Trophoblast cell (in vitro differentiated cells and primary cell): ENCODE measurements around the gene TINAG. TPM values are rescaled to one million over a fixed set of nuclear protein-coding genes. Genes with fewer than 3 reads are reported as not detected.

Experiments
- DNase-seq, 2 donors: peaks; one replicate each; pipeline ENCODE4 v3.0.0-alpha.2; 2016
- H2AFZ ChIP-seq: 2 replicates; pipeline ENCODE4 v1.6.1; 2013; ENCODE audit warnings: low read length, moderate library complexity, mild to moderate bottlenecking; ENCODE audit not compliant: insufficient read depth, poor library complexity
- H2AK5ac ChIP-seq: 2 replicates; pipeline ENCODE4 v1.6.1; 2013; ENCODE audit warnings: mild to moderate bottlenecking, low read length
- H2BK120ac ChIP-seq: 2 replicates; pipeline ENCODE4 v1.6.1; 2013; ENCODE audit warnings: low read length, mild to moderate bottlenecking, moderate library complexity; ENCODE audit not compliant: insufficient read depth, poor library complexity
- H2BK12ac ChIP-seq: 2 replicates; pipeline ENCODE4 v1.6.1; 2013; ENCODE audit warnings: mild to moderate bottlenecking, low read length, moderate library complexity
- H2BK5ac ChIP-seq: 2 replicates; pipeline ENCODE4 v1.6.1; 2013; ENCODE audit warnings: low read length, low read depth, moderate library complexity, mild to moderate bottlenecking; ENCODE audit not compliant: poor library complexity
- H3K14ac ChIP-seq: 2 replicates; pipeline ENCODE4 v1.6.1; 2013; ENCODE audit warnings: mild to moderate bottlenecking, low read length
- H3K18ac ChIP-seq: 2 replicates; pipeline ENCODE4 v1.6.1; 2013; ENCODE audit warnings: mild to moderate bottlenecking, low read length
- H3K23ac ChIP-seq: 2 replicates; pipeline ENCODE4 v1.6.1; 2013; ENCODE audit warnings: low read length
- H3K27ac ChIP-seq: 2 replicates; pipeline ENCODE4 v1.5.1; 2013; ENCODE audit warnings: low read depth, mild to moderate bottlenecking, inconsistent platforms, low read length, moderate library complexity
- H3K27me3 ChIP-seq: 2 replicates; pipeline ENCODE4 v1.6.1; 2013; ENCODE audit warnings: inconsistent platforms, mild to moderate bottlenecking, low read length, moderate library complexity; ENCODE audit not compliant: insufficient read depth
- H3K36me3 ChIP-seq, 2 experiments: 1 replicate in 1 of 2; 2 replicates in 1 of 2; pipeline ENCODE4 v1.6.1; 2013; ENCODE audit warnings: low read length in 2 of 2, mild to moderate bottlenecking in 2 of 2, moderate library complexity in 1 of 2; ENCODE audit not compliant: insufficient read depth in 2 of 2, control insufficient read depth in 1 of 2
- H3K4ac ChIP-seq: 2 replicates; pipeline ENCODE4 v1.6.1; 2013; ENCODE audit warnings: low read depth, mild to moderate bottlenecking, low read length, moderate library complexity
- H3K4me1 ChIP-seq, 2 experiments: 1 replicate in 1 of 2; 2 replicates in 1 of 2; pipeline ENCODE4 v1.6.1; 2013; ENCODE audit warnings: low read length in 2 of 2, mild to moderate bottlenecking in 2 of 2, moderate library complexity in 1 of 2; ENCODE audit not compliant: insufficient read depth in 2 of 2, control insufficient read depth in 1 of 2
- H3K4me2 ChIP-seq: 2 replicates; pipeline ENCODE4 v1.6.1; 2013; ENCODE audit warnings: inconsistent platforms, mild to moderate bottlenecking, low read length, moderate library complexity
- H3K4me3 ChIP-seq: 2 replicates; pipeline ENCODE4 v1.5.1; 2013; ENCODE audit warnings: mild to moderate bottlenecking, low read depth, low read length, inconsistent platforms
- H3K79me1 ChIP-seq: one replicate; pipeline ENCODE4 v1.6.1; 2013; ENCODE audit warnings: low read length
- H3K79me2 ChIP-seq: 2 replicates; pipeline ENCODE4 v1.6.1; 2013; ENCODE audit warnings: low read length, mild to moderate bottlenecking; ENCODE audit not compliant: control insufficient read depth, insufficient read depth, poor library complexity
- H3K9ac ChIP-seq: 2 replicates; pipeline ENCODE4 v1.6.1; 2013; ENCODE audit warnings: mild to moderate bottlenecking, low read length
- H3K9me3 ChIP-seq: 2 replicates; pipeline ENCODE4 v1.6.1; 2013; ENCODE audit warnings: low read depth, mild to moderate bottlenecking, control low read depth, inconsistent platforms, low read length; ENCODE audit not compliant: insufficient read depth
- H4K12ac ChIP-seq: 2 replicates; pipeline ENCODE4 v1.6.1; 2013; ENCODE audit warnings: low read depth, mild to moderate bottlenecking, low read length, moderate library complexity
- H4K8ac ChIP-seq: 2 replicates; pipeline ENCODE4 v1.6.1; 2013; ENCODE audit warnings: low read depth, mild to moderate bottlenecking, low read length, moderate library complexity
- H4K91ac ChIP-seq: one replicate; pipeline ENCODE4 v1.6.1; 2013; ENCODE audit warnings: low read depth, mild to moderate bottlenecking, low read length, moderate library complexity
- WGBS: extraction: QIAGEN DNeasy Blood & Tissue Kit; methylation state at CpG from one replicate; pipeline ENCODE4 v1.1.7; 2013; ENCODE audit warnings: missing lambda C conversion rate; ENCODE audit not compliant: insufficient read length, insufficient coverage; ENCODE audit errors: extremely low coverage; 5-methylcytosine and 5-hydroxymethylcytosine counted together
- polyA plus RNA-seq: library from polyadenylated mRNA; stranded (reverse); fragments of 200-250 nt; gene quantifications from 2 replicates; pipeline ENCODE4 v1.2.3, GENCODE V29; 2013

Gene TINAG, protein sequence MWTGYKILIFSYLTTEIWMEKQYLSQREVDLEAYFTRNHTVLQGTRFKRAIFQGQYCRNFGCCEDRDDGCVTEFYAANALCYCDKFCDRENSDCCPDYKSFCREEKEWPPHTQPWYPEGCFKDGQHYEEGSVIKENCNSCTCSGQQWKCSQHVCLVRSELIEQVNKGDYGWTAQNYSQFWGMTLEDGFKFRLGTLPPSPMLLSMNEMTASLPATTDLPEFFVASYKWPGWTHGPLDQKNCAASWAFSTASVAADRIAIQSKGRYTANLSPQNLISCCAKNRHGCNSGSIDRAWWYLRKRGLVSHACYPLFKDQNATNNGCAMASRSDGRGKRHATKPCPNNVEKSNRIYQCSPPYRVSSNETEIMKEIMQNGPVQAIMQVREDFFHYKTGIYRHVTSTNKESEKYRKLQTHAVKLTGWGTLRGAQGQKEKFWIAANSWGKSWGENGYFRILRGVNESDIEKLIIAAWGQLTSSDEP
- polyA plus RNA-seq: not detected in 2 replicates

DNA sequence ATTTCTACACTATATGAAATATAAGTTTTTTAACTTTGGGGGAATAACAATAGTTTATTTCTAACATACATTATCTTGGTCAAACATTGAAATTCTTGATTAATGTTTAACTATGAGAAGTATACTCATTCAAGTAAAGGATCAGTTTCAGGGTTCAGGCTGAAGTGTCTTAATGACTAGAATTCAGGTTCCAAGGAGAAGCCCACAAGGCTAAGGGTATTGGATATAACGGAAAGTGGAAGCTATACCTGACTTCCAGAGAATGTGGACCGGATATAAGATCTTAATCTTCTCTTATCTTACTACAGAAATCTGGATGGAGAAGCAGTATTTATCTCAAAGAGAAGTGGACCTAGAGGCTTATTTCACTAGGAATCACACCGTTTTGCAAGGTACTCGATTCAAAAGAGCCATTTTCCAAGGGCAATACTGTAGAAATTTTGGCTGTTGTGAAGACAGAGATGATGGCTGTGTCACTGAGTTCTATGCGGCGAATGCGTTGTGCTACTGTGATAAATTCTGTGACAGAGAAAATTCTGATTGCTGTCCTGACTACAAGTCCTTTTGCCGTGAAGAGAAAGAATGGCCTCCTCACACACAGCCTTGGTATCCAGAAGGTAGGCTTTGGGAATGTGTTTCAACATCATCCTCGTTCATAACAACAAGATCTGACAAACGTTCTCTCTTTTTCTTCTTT, at the start of gene TINAG:
Gene TINAG (plus strand): TSS at position 153 of the 697 bp plus-strand sequence. CDS start 110 bp downstream, at position 263.
- H2AK5ac ChIP-seq: no peak within 1 kb of the TSS
- no peak within 1 kb of the TSS for H3K27ac ChIP-seq
- no peaks in the 10 kb centered on the region for H3K9me3 ChIP-seq
- no CpG with 5 or more reads among the region's 10 CpGs for WGBS
- no peaks in the 10 kb centered on the region for H3K79me1 ChIP-seq
- H4K12ac ChIP-seq: no peak within 1 kb of the TSS
- no peak for DNase-seq
- H3K4ac ChIP-seq: no peak within 1 kb of the TSS
- H2BK120ac ChIP-seq: no peak within 1 kb of the TSS
- no peak within 1 kb of the TSS for H4K91ac ChIP-seq
- H3K4me3 ChIP-seq: no peak within 1 kb of the TSS
- no peak within 1 kb of the TSS for H3K4me2 ChIP-seq
- H3K79me2 ChIP-seq: no peaks in the 10 kb centered on the region
- H3K36me3 ChIP-seq: no peaks in the 10 kb centered on the region
- no peak within 1 kb of the TSS for H2BK5ac ChIP-seq
- no peak within 1 kb of the TSS for H2AFZ ChIP-seq
- H3K9ac ChIP-seq: no peak within 1 kb of the TSS
- no peaks in the 10 kb centered on the region for H3K27me3 ChIP-seq
- no peak within 1 kb of the TSS for H3K23ac ChIP-seq
- H4K8ac ChIP-seq: peak within 1 kb of the TSS; percentile 28
- H3K18ac ChIP-seq: no peak within 1 kb of the TSS
- no peaks in the 10 kb centered on the region for H3K4me1 ChIP-seq
- H3K14ac ChIP-seq: no peak within 1 kb of the TSS
- no peak within 1 kb of the TSS for H2BK12ac ChIP-seq

DNA sequence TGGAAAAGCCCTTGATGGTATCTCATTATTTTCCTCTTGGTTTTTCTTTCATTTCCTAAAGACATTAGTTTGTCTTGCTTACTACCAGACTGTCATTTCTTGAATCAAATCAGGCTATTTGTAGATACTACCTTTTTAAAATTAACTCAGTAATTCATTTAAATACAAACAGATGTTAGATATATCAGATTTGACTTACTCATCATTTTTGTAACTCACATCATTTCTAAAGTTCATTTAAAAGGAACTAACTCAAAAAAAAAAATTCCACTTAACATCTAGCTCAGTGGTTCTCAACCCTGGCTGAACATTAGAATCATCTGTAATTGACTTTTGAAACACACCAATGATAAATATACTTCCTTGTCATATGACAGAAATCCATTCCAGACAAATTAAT, 48.2 kb upstream of the TINAG start:
- Histone ChIP-seq H2BK120ac (no peak overlapping the region), H3K9ac (no peak overlapping the region), H3K79me1 (no peaks in the 10 kb centered on the region), H3K4ac (no peak overlapping the region), H3K27ac (no peak overlapping the region), H4K12ac (no peak overlapping the region), H4K91ac (no peak overlapping the region), H3K27me3 (no peaks in the 10 kb centered on the region), H3K36me3 (no peaks in the 10 kb centered on the region), H3K18ac (no peak overlapping the region), H2BK12ac (no peak overlapping the region), H3K79me2 (no peaks in the 10 kb centered on the region), H2BK5ac (no peak overlapping the region), H3K4me1 (no peaks in the 10 kb centered on the region), H2AK5ac (no peak overlapping the region), H3K4me2 (no peak overlapping the region), H3K23ac (no peak overlapping the region), H4K8ac (no peak overlapping the region), H2AFZ (no peak overlapping the region), H3K14ac (no peak overlapping the region), H3K4me3 (no peak overlapping the region), H3K9me3 (no peaks in the 10 kb centered on the region)
- DNase-seq: no peak

DNA sequence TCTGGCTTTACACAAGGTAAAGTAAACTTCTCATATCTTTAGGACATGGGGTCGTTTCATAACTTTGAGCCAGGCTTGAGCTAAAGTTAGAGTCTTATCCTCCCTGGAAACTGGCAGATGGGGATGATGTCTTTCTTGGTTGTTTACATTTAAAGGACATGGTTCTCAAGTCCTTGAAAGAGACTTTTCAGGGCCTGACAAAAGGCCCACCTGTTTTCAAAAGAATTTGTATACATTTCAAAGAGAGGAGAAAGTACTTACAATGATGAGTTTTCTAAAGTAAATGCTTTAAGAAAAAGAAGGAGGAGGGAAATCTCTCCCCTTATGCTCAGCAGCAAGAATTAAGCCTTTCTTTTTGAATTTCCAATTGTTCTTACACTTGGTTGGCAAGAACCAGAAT, 45.7 kb upstream of the TINAG start:
- no peak overlapping the region for H3K4me3 ChIP-seq
- no peaks in the 10 kb centered on the region for H3K79me1 ChIP-seq
- H2BK120ac ChIP-seq: no peak overlapping the region
- H3K27me3 ChIP-seq: no peaks in the 10 kb centered on the region
- H3K23ac ChIP-seq: no peak overlapping the region
- no peak overlapping the region for H2BK12ac ChIP-seq
- H3K79me2 ChIP-seq: no peaks in the 10 kb centered on the region
- no peak overlapping the region for H3K4me2 ChIP-seq
- no peak overlapping the region for H4K12ac ChIP-seq
- H3K4ac ChIP-seq: no peak overlapping the region
- no peak overlapping the region for H4K8ac ChIP-seq
- H3K14ac ChIP-seq: no peak overlapping the region
- no peak overlapping the region for H2AFZ ChIP-seq
- WGBS: no CpG with 5 or more reads among the region's 1 CpG
- H3K4me1 ChIP-seq: no peaks in the 10 kb centered on the region
- no peak overlapping the region for H2AK5ac ChIP-seq
- H2BK5ac ChIP-seq: no peak overlapping the region
- no peak overlapping the region for H4K91ac ChIP-seq
- no peak overlapping the region for H3K27ac ChIP-seq
- no peaks in the 10 kb centered on the region for H3K9me3 ChIP-seq
- no peak for DNase-seq
- no peak overlapping the region for H3K18ac ChIP-seq
- no peaks in the 10 kb centered on the region for H3K36me3 ChIP-seq
- H3K9ac ChIP-seq: no peak overlapping the region

DNA sequence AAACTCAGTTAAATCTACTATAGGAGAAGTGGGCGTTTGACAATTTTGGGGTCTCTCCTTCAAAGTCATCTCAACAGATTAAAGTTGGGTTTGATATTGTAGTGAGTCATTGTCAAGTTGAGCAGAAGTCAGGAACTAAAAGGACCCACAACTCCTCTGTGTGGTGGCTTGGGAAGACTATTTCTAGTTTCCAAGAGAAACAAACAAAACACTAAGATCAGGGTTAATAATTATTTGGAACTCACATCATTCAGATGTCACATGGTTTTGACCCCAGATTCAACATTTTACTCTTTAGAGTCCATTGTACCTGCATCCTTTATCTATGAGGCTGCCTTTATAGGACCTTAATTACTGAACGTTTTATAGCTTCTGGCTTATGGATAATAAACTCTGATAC, 45.3 kb upstream of the TINAG start:
- no peak overlapping the region for H3K14ac ChIP-seq
- no CpG with 5 or more reads among the region's 2 CpGs for WGBS
- H3K4me3 ChIP-seq: no peak overlapping the region
- H3K27me3 ChIP-seq: no peaks in the 10 kb centered on the region
- H3K27ac ChIP-seq: no peak overlapping the region
- no peak overlapping the region for H3K23ac ChIP-seq
- H3K4me2 ChIP-seq: no peak overlapping the region
- no peak overlapping the region for H2BK5ac ChIP-seq
- H4K8ac ChIP-seq: no peak overlapping the region
- H3K9me3 ChIP-seq: no peaks in the 10 kb centered on the region
- H3K9ac ChIP-seq: no peak overlapping the region
- H2BK12ac ChIP-seq: no peak overlapping the region
- no peak overlapping the region for H2AK5ac ChIP-seq
- no peak overlapping the region for H4K12ac ChIP-seq
- H3K18ac ChIP-seq: no peak overlapping the region
- H2AFZ ChIP-seq: no peak overlapping the region
- H2BK120ac ChIP-seq: no peak overlapping the region
- H3K4me1 ChIP-seq: no peaks in the 10 kb centered on the region
- no peak for DNase-seq
- H4K91ac ChIP-seq: no peak overlapping the region
- H3K79me2 ChIP-seq: no peaks in the 10 kb centered on the region
- H3K4ac ChIP-seq: no peak overlapping the region
- no peaks in the 10 kb centered on the region for H3K79me1 ChIP-seq
- H3K36me3 ChIP-seq: no peaks in the 10 kb centered on the region
